Spleen (tissue), 3 donors: ENCODE measurements around the gene RTN4R.

ENCODE experiments used
- POLR2A ChIP-seq, 3 donors: fragments of 450-650 bp; IDR thresholded peaks; one replicate each; pipeline ENCODE4 v1.5.1; 2017; ENCODE audit warnings: antibody characterized with exemption in 3 of 3, mild to moderate bottlenecking in 1 of 3
- POLR2AphosphoS5 ChIP-seq, 3 donors: sonication (generic); formaldehyde crosslinking; IDR thresholded peaks; one replicate each; pipeline ENCODE4 v1.5.1; 2017; ENCODE audit warnings: antibody characterized with exemption in 3 of 3

GRCh38 chr22:20217563-20217962, 50.6 kb downstream of the RTN4R start:
- TF ChIP-seq POLR2AphosphoS5 (IDR thresholded peaks at IDR 0.05) (no peak), POLR2A (IDR thresholded peaks at IDR 0.05) (no peak)
